ENCODE results near the gene NKAIN2.

NKAIN2 gene

GRCh38 chr6:124768224-124768623 lies 964.6 kb downstream of the NKAIN2 start:
- no peak for TF ChIP-seq CTCF (IDR thresholded peaks at IDR 0.05; ENCODE audit: low read depth, low read length, missing control alignments)
- H3K4me3 ChIP-seq (ENCODE audit: low read depth, low read length) = no peak overlapping the region
- DNase-seq (ENCODE audit: low read depth) = no peak
- in situ Hi-C loops (cut with HindIII; ENCODE audit: low sequenced_read_pairs) = no loop called here

- DNase-seq (ENCODE audit: low read depth) = no peak
- no peak overlapping the region for H3K4me3 ChIP-seq (ENCODE audit: low read depth, low read length)
- in situ Hi-C loops (cut with HindIII; ENCODE audit: low sequenced_read_pairs) = no loop called here
- no peak for TF ChIP-seq CTCF (IDR thresholded peaks at IDR 0.05; ENCODE audit: low read depth, low read length, missing control alignments)
Measured at GRCh38 chr6:124769811-124770544, 966.3 kb downstream of the NKAIN2 start.

GRCh38 chr6:124770784-124771183 lies 967.1 kb downstream of the NKAIN2 start:
- no peak for DNase-seq (ENCODE audit: low read depth)
- TF ChIP-seq CTCF (IDR thresholded peaks at IDR 0.05; ENCODE audit: low read depth, low read length, missing control alignments) = no peak
- no peak overlapping the region for H3K4me3 ChIP-seq (ENCODE audit: low read depth, low read length)
- in situ Hi-C loops (cut with HindIII; ENCODE audit: low sequenced_read_pairs) = no loop called here

GRCh38 chr6:124772733-124773319 lies 969.2 kb downstream of the NKAIN2 start:
- in situ Hi-C loops (cut with HindIII; ENCODE audit: low sequenced_read_pairs) = no loop called here

GRCh38 chr6:124775121-124775520 lies 971.5 kb downstream of the NKAIN2 start:
- in situ Hi-C loops (cut with HindIII; ENCODE audit: low sequenced_read_pairs) = no loop called here
- no peak overlapping the region for H3K4me3 ChIP-seq (ENCODE audit: low read depth, low read length)
- DNase-seq (ENCODE audit: low read depth) = no peak
- no peak for TF ChIP-seq CTCF (IDR thresholded peaks at IDR 0.05; ENCODE audit: low read depth, low read length, missing control alignments)

More at GRCh38 chr6:124772733-124773319, 969.2 kb downstream of the NKAIN2 start:
- TF ChIP-seq CTCF (IDR thresholded peaks at IDR 0.05; ENCODE audit: low read depth, low read length, missing control alignments) = no peak
- no peak overlapping the region for H3K4me3 ChIP-seq (ENCODE audit: low read depth, low read length)
- DNase-seq (ENCODE audit: low read depth) = peak; percentile 24

GRCh38 chr6:124777863-124778262 lies 974.2 kb downstream of the NKAIN2 start:
- in situ Hi-C loops (cut with HindIII; ENCODE audit: low sequenced_read_pairs) = no loop called here
- no peak overlapping the region for H3K4me3 ChIP-seq (ENCODE audit: low read depth, low read length)
- no peak for DNase-seq (ENCODE audit: low read depth)
- TF ChIP-seq CTCF (IDR thresholded peaks at IDR 0.05; ENCODE audit: low read depth, low read length, missing control alignments) = no peak
